Measurements from ENCODE around the gene MCMBP.
A peak's percentile ranks its signal among the peaks of the same experiment; 100 is the strongest.

The MCMBP gene

DNA sequence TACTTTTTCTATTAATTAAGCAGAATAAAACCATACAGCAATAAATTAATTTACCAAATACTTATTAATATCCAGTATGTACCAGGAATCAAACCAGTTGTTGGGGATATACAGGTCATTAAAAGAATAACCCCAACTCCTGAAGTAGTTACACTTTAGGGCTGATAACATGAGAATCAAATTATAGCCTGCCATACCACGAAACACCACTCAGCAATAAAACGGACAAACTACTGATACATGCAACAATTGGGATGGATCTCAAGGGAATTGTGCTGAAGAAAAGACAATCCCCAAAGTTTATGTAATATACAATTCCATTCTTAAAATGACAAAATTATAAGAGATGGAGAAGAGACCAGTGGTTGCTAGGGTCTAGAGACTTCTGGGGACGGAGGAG is 22.7 kb downstream of the MCMBP start:
- H3K36me3 ChIP-seq = peaks cover 95 to 100% (median 100%) of the 10 kb centered on the region in 11 experiments
- no peak overlapping the region for H3K27ac ChIP-seq

DNA sequence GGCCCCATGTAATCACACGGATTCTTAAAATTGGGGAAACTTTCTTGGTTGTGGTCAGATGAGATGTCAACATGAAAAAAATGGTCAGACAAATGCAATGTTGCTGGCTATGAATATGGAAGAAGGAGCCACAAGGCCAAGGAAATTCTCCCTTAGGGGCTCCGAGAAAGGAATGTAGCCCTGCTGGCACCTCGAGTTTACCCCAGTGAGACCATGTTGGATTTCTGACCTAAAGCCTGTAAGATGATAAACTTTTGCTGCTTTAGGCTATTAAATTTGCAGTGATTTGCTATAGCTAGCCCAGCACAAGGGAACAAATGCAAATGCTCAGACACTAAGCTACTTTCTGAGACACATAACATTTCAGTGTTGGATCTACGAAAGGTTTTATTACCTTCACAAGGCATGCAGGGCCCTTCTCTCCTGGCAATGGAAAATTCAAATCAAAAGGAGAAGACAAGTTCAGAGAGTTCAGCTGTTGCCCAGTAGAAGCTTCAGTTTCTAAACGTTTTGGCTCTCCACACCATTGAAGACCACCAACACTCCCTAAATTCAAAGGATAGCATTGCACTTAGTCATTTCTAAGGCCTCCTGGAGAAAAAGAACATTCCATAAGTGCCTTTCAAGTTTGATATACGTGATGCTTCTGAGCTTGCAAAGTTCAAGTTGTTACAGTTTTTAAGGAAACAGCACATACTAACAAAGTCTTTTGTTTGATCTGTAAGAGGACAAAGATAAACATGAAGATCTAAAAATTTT is 23.4 kb downstream of the MCMBP start:
- Histone ChIP-seq H3K4me1 (peaks cover 0 to 59% (median 15%) of the 10 kb centered on the region in 10 experiments; a peak in 17 of 20 replicates), H3K4me2 (0 out of 22 replicates have a peak overlapping the region, but pooled peaks of 1 of the 11 experiments have one; percentile 14), H3K4me3 (no peak overlapping the region), H3K27me3 (no peaks in the 10 kb centered on the region), H3K9me3 (replicated peaks in 1 of 11) (peaks cover 0 to 12% (median 0%) of the 10 kb centered on the region in 11 experiments; a peak in 4 of 22 replicates), H3K27ac (0 out of 22 replicates have a peak overlapping the region, but pooled peaks of 1 of the 11 experiments have one; percentile 4), H3K9ac (no peak overlapping the region), H4K20me1 (peaks cover 0 to 100% (median 67%) of the 10 kb centered on the region in 11 experiments; a peak in 19 of 22 replicates), H3K36me3 (peaks cover 95 to 100% (median 100%) of the 10 kb centered on the region in 11 experiments)
- TF ChIP-seq Cebpa-rat (IDR thresholded peaks at IDR 0.05) = no peak

More for the DNA sequence above, 22.7 kb downstream of the MCMBP start:
- H3K9me3 ChIP-seq (replicated peaks in 1 of 11) = peaks cover 0 to 12% (median 0%) of the 10 kb centered on the region in 11 experiments; a peak in 4 of 22 replicates
- H3K4me3 ChIP-seq = no peak overlapping the region
- no peak overlapping the region for H3K9ac ChIP-seq
- TF ChIP-seq Cebpa-rat (IDR thresholded peaks at IDR 0.05) = no peak
- peaks cover 0 to 99% (median 67%) of the 10 kb centered on the region in 11 experiments; a peak in 19 of 22 replicates for H4K20me1 ChIP-seq
- no peak overlapping the region for H3K4me2 ChIP-seq
- H3K27me3 ChIP-seq = no peaks in the 10 kb centered on the region
- peaks cover 3 to 51% (median 15%) of the 10 kb centered on the region in 10 experiments; a peak in 18 of 20 replicates for H3K4me1 ChIP-seq

DNA sequence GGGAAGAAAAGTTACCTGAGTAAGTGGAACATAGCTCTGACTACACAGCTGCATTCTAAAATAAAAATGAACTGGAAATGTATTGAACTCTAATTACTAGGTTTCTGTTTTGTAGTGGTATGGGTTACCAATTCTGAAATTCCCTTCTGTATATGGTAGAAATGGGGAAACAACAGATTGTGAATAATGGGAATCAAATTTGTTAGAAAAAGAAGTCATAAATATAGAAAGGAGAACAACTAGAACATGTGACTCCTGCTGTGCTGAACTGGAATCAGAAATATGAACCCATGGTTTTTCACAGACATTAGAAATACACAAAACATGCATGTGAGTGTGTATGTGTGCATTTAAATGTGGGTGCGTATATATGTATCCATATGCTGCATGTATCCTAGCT is 27.0 kb downstream of the MCMBP start:
- Histone ChIP-seq H3K4me1 (peaks cover 0 to 55% (median 14%) of the 10 kb centered on the region in 10 experiments; a peak in 17 of 20 replicates), H3K9ac (peak overlapping the region in 1 of 11 experiments; percentile 21; a peak in 1 of 22 replicates), H3K4me3 (no peak overlapping the region; a peak in 1 of 20 replicates), H3K27ac (peak overlapping the region in 4 of 11 experiments; percentile 28 to 69 (median 47); a peak in 6 of 22 replicates), H3K27me3 (no peaks in the 10 kb centered on the region), H3K4me2 (peak overlapping the region in 7 of 11 experiments; percentile 11 to 89 (median 42); a peak in 12 of 22 replicates), H4K20me1 (peaks cover 6 to 100% (median 63%) of the 10 kb centered on the region in 11 experiments; a peak in 20 of 22 replicates), H3K36me3 (peaks cover 95 to 100% (median 100%) of the 10 kb centered on the region in 11 experiments), H3K9me3 (replicated peaks in 1 of 11) (peaks cover 0 to 12% (median 0%) of the 10 kb centered on the region in 11 experiments; a peak in 4 of 22 replicates)
- no peak for TF ChIP-seq Cebpa-rat (IDR thresholded peaks at IDR 0.05)

DNA sequence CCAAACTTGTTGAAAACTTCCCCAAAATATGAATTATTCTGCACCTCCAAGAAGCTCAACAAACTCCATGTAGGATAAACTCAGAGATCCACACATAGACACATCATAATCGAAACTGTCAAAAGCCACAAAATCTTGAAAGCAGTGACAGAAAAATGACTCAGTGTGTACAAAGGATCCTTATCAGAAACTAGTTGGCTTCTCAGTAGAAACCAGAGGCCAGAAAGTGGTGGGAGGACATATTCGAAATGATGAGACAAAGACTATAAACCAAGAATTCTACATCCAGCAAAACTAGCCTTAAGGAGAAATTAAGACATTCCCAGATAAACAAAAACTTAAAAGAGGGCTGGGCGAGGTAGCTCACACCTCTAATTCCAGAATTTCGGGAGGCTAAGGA is 38.5 kb downstream of the MCMBP start:
- no peak for TF ChIP-seq Cebpa-rat (IDR thresholded peaks at IDR 0.05)
- peaks cover 98 to 100% (median 99%) of the 10 kb centered on the region in 11 experiments for H3K36me3 ChIP-seq
- no peaks in the 10 kb centered on the region for H3K9me3 ChIP-seq (replicated peaks in 1 of 11)
- no peak overlapping the region; a peak in 2 of 22 replicates for H3K4me2 ChIP-seq
- H4K20me1 ChIP-seq = peaks cover 0 to 78% (median 55%) of the 10 kb centered on the region in 11 experiments; a peak in 20 of 22 replicates
- no peak overlapping the region for H3K9ac ChIP-seq
- no peak overlapping the region for H3K4me3 ChIP-seq
- no peaks in the 10 kb centered on the region for H3K27me3 ChIP-seq
- H3K4me1 ChIP-seq = peaks cover 0 to 22% (median 9%) of the 10 kb centered on the region in 10 experiments; a peak in 9 of 20 replicates
- no peak overlapping the region for H3K27ac ChIP-seq

DNA sequence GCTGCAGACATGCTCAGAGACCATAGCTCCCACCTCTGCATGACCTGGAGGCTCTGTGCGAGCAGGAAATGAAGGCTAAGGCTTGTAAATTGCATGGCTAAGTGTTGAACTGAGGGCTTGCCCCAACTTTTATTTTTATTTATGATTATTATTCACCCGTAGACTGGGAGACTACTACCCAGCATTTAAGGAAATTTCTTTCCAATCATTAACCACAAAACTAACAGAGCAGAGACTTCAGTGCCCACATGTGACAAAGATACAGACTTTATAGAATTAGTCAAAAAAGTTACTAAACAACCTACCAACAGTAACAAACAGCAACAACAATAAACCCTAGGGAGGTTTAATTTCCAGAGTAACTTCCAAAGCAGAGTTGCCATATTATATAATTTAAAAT is 39.7 kb downstream of the MCMBP start:
- Histone ChIP-seq H3K4me2 (peak overlapping the region in 5 of 11 experiments; percentile 0 to 48 (median 24); a peak in 7 of 22 replicates), H4K20me1 (peaks cover 0 to 76% (median 52%) of the 10 kb centered on the region in 11 experiments; a peak in 19 of 22 replicates), H3K9me3 (replicated peaks in 1 of 11) (no peaks in the 10 kb centered on the region), H3K36me3 (peaks cover 99 to 100% (median 100%) of the 10 kb centered on the region in 11 experiments), H3K4me1 (peaks cover 0 to 22% (median 9%) of the 10 kb centered on the region in 10 experiments; a peak in 9 of 20 replicates), H3K27me3 (no peaks in the 10 kb centered on the region), H3K9ac (no peak overlapping the region), H3K4me3 (no peak overlapping the region), H3K27ac (no peak overlapping the region)
- TF ChIP-seq Cebpa-rat (IDR thresholded peaks at IDR 0.05) = no peak

DNA sequence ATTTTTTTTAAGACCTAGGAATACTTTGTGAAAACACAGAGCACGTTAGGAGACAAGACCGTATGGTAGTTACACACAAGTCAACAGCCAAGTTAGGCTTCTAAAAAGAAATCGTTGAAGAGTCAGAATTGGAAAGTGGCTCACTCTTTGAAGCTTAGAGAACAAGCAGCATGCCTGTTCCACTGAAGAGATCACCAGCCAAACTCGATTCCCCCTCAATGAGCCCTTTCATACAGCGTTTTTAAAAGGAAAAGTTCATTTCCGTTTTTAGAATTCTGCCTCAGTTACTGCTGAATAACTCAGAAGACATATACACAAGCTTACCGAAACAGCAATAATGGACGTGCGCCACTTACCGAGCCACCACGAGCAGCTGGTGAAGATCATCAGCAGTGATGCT is 41.0 kb downstream of the MCMBP start:
- TF ChIP-seq Cebpa-rat (IDR thresholded peaks at IDR 0.05) = no peak
- peaks cover 99 to 100% (median 100%) of the 10 kb centered on the region in 11 experiments for H3K36me3 ChIP-seq
- peaks cover 0 to 22% (median 9%) of the 10 kb centered on the region in 10 experiments; a peak in 9 of 20 replicates for H3K4me1 ChIP-seq
- no peak overlapping the region for H3K27ac ChIP-seq
- H3K4me2 ChIP-seq = no peak overlapping the region
- H3K9me3 ChIP-seq (replicated peaks in 1 of 11) = no peaks in the 10 kb centered on the region
- H4K20me1 ChIP-seq = peaks cover 0 to 69% (median 51%) of the 10 kb centered on the region in 11 experiments; a peak in 19 of 22 replicates
- H3K27me3 ChIP-seq = no peaks in the 10 kb centered on the region
- no peak overlapping the region for H3K9ac ChIP-seq
- H3K4me3 ChIP-seq = no peak overlapping the region

DNA sequence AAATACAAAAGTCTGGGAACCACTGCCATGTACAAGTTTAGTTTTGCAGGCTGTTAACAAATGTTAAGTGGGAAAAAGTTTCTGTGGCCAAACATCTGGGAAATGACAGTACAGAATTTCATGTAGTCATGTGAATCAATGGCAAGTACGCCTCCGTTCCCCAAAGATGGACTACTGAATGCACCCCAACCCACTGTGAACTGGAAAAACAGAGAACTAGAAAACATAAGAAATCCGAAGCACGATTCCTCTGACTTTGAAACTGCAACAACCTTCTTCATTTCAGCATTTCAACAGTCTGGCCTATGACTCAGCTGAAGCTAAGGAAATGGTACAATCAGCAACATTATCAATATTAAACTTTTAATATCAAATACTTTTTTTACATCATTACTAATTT is 41.8 kb downstream of the MCMBP start:
- Histone ChIP-seq H3K9me3 (replicated peaks in 1 of 11) (no peaks in the 10 kb centered on the region), H3K36me3 (peaks cover 93 to 100% (median 100%) of the 10 kb centered on the region in 11 experiments), H3K27me3 (no peaks in the 10 kb centered on the region), H3K4me1 (peaks cover 0 to 22% (median 9%) of the 10 kb centered on the region in 10 experiments; a peak in 9 of 20 replicates), H3K9ac (no peak overlapping the region), H4K20me1 (peaks cover 0 to 61% (median 43%) of the 10 kb centered on the region in 11 experiments; a peak in 19 of 22 replicates), H3K27ac (no peak overlapping the region), H3K4me2 (no peak overlapping the region), H3K4me3 (no peak overlapping the region)
- no peak for TF ChIP-seq Cebpa-rat (IDR thresholded peaks at IDR 0.05)

DNA sequence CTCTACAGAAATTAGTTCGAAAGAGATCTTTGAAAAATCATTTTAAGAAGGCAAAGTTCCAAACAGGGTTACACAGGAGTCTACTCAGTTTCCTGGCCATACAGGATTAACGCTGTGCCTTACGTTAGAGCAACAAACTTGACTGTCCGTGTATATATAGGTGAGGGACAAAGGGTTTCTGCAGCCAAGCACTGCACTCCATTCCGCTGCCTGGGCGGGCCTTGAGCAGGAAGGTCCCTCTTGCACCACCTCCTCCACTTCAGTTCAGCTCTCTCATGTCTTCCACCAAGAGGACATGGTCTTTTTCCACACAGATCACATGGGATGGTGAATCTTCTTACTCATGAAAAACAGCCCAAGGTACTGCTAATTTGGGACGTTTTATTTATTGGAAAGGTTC is 43.2 kb downstream of the MCMBP start:
- Histone ChIP-seq H3K27me3 (no peaks in the 10 kb centered on the region), H3K9ac (no peak overlapping the region), H3K4me1 (peaks cover 0 to 20% (median 7%) of the 10 kb centered on the region in 10 experiments; a peak in 9 of 20 replicates), H3K4me3 (no peak overlapping the region), H4K20me1 (peaks cover 0 to 48% (median 31%) of the 10 kb centered on the region in 11 experiments; a peak in 19 of 22 replicates), H3K27ac (no peak overlapping the region), H3K9me3 (replicated peaks in 1 of 11) (no peaks in the 10 kb centered on the region), H3K4me2 (no peak overlapping the region), H3K36me3 (peaks cover 83 to 100% (median 97%) of the 10 kb centered on the region in 11 experiments)
- TF ChIP-seq Cebpa-rat (IDR thresholded peaks at IDR 0.05) = no peak

DNA sequence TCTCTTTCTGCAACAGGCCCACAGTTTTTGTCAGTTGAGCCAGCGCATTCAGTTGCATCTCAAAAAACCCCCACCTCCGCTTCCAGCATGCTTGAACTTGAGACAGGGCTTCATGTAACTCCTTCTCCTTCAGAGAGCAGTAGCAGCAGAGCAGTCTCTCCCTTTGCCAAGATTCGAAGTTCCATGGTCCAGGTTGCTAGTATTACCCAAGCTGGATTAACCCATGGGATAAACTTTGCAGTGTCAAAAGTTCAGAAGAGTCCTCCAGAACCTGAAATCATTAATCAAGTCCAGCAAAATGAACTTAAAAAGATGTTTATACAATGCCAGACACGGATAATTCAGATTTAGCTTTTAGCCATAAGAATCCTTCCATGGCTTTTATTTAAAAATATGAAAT is 45.2 kb downstream of the MCMBP start:
- Histone ChIP-seq H4K20me1 (peaks cover 0 to 28% (median 17%) of the 10 kb centered on the region in 11 experiments; a peak in 19 of 22 replicates), H3K4me1 (peaks cover 0 to under 1% (median 0%) of the 10 kb centered on the region in 10 experiments; a peak in 2 of 20 replicates), H3K4me3 (no peak overlapping the region), H3K4me2 (no peak overlapping the region), H3K36me3 (peaks cover 73 to 100% (median 91%) of the 10 kb centered on the region in 11 experiments), H3K27ac (no peak overlapping the region), H3K9ac (no peak overlapping the region), H3K27me3 (no peaks in the 10 kb centered on the region), H3K9me3 (replicated peaks in 1 of 11) (no peaks in the 10 kb centered on the region)
- TF ChIP-seq Cebpa-rat (IDR thresholded peaks at IDR 0.05) = no peak

Measured in BLaER1 treated with 17β-estradiol and CSF1 and Interleukin-3, amounts not matched to agents 10 nM and 100 nM (cell line).